Progenitor cell of endocrine pancreas (in vitro differentiated cells): Measurements from ENCODE around the gene ZNF566. TPM values are rescaled to one million over a fixed set of nuclear protein-coding genes. Genes with fewer than 3 reads are reported as not detected.

Experiments
- DNase-seq: peaks from one replicate; pipeline ENCODE4 v3.0.0; 2021; ENCODE audit warnings: low spot score; ENCODE audit not compliant: unreplicated experiment
- H3K27ac Mint-ChIP-seq: 2 replicates; pipeline ENCODE4 v1.8.0; 2021; ENCODE audit warnings: mild to moderate bottlenecking, moderate library complexity, mixed read lengths
- H3K27me3 Mint-ChIP-seq: 2 replicates; pipeline ENCODE4 v1.8.0; 2021; ENCODE audit warnings: mixed read lengths
- H3K36me3 Mint-ChIP-seq: 2 replicates; pipeline ENCODE4 v1.8.0; 2022; ENCODE audit warnings: mixed read lengths; ENCODE audit not compliant: insufficient read depth
- H3K4me1 Mint-ChIP-seq: 2 replicates; pipeline ENCODE4 v1.8.0; 2021; ENCODE audit warnings: low read depth, mixed read lengths
- H3K4me3 Mint-ChIP-seq: 2 replicates; pipeline ENCODE4 v1.8.0; 2021; ENCODE audit warnings: low read depth, mild to moderate bottlenecking, moderate library complexity, mixed read lengths
- H3K9me3 Mint-ChIP-seq: 2 replicates; pipeline ENCODE4 v1.8.0; 2021; ENCODE audit warnings: low read depth, mixed read lengths
- CTCF ChIP-seq: fragments of 200-600 bp; sonication (generic); IDR thresholded peaks from one replicate; pipeline ENCODE4 v1.5.0; 2021; ENCODE audit warnings: antibody characterized with exemption, mild to moderate bottlenecking; ENCODE audit not compliant: unreplicated experiment
- total RNA-seq: library from RNA; stranded (reverse); gene quantifications from 2 replicates; pipeline ENCODE4 v1.2.1, GENCODE V29; 2021

The ZNF566 gene
- total RNA-seq, 1 donor from 2014 or later = 23.2 TPM

- H3K36me3 Mint-ChIP-seq = peaks cover 51% of the 10 kb centered on the region
- DNase-seq = no peak
- no peak overlapping the region for H3K27ac Mint-ChIP-seq
- no peak for TF ChIP-seq CTCF
- no peaks in the 10 kb centered on the region for H3K27me3 Mint-ChIP-seq
- H3K4me1 Mint-ChIP-seq = no peaks in the 10 kb centered on the region
- peaks cover 4% of the 10 kb centered on the region for H3K9me3 Mint-ChIP-seq
- no peak overlapping the region for H3K4me3 Mint-ChIP-seq
Measured at GRCh38 chr19:36404498-36404897, 84.9 kb downstream of the ZNF566 start.

DNA sequence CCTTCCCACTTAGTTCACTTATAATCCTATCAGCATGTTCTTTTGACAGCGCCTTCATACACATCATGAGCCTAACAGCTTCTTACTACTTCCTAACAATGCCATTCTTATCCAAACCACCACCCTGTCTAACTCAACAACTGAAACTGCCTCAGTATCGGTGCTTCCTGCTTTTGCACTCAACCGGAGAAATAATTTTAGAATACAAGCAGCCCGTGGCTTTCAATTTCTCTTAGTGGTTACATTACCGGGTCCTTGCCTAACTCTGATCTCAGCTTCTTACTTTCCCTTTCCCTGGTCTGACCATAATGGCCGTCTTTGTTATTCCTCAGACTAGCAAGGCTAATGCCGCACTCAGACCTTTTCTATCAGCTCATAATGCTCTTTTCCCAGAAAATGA lies 87.9 kb downstream of the ZNF566 start:
- Mint-ChIP-seq H3K27me3 (no peaks in the 10 kb centered on the region), H3K27ac (no peak overlapping the region), H3K4me1 (no peaks in the 10 kb centered on the region), H3K4me3 (no peak overlapping the region), H3K9me3 (peaks cover 8% of the 10 kb centered on the region), H3K36me3 (peaks cover 60% of the 10 kb centered on the region)
- DNase-seq = no peak
- TF ChIP-seq CTCF = no peak

- peaks cover 66% of the 10 kb centered on the region for H3K36me3 Mint-ChIP-seq
- no peak overlapping the region for H3K27ac Mint-ChIP-seq
- TF ChIP-seq CTCF = no peak
- peaks cover 28% of the 10 kb centered on the region for H3K9me3 Mint-ChIP-seq
- no peak for DNase-seq
- no peaks in the 10 kb centered on the region for H3K27me3 Mint-ChIP-seq
- no peaks in the 10 kb centered on the region for H3K4me1 Mint-ChIP-seq
- no peak overlapping the region for H3K4me3 Mint-ChIP-seq
Measured at GRCh38 chr19:36398571-36398970, 90.8 kb downstream of the ZNF566 start.

Other genes with a start within 250 kb of the ZNF566 start
- gene ZFP14, start 110.4 kb downstream of the ZNF566 start, total RNA-seq = 18.8 and 19.2 TPM in 2 replicates
- 15.4 and 16.4 TPM in 2 replicates for gene ZFP82, start 70.9 kb downstream of the ZNF566 start, total RNA-seq
- gene ZNF260, start 38.7 kb upstream of the ZNF566 start, total RNA-seq = 38.3 and 45.4 TPM in 2 replicates
- gene ZNF529, start 83.7 kb upstream of the ZNF566 start, total RNA-seq = 19.7 and 24.3 TPM in 2 replicates
- 21.4 and 21.6 TPM in 2 replicates for gene ZNF382, start 115.8 kb upstream of the ZNF566 start, total RNA-seq
- 12.2 and 14.7 TPM in 2 replicates for gene ZNF461, start 177.3 kb upstream of the ZNF566 start, total RNA-seq
- gene ZNF567, start 198.1 kb upstream of the ZNF566 start, total RNA-seq = 13.2 and 13.5 TPM in 2 replicates